ENCODE data around the gene SORCS1.

Gene SORCS1

GRCh38 chr10:107163881-107164861, at the start of gene SORCS1:
TSS of gene SORCS1 (minus strand) at chr10:107164706.
- no peak for ATAC-seq

- no peak for ATAC-seq
Measured at GRCh38 chr10:107214261-107214660, 49.8 kb upstream of the SORCS1 start.

GRCh38 chr10:107213861-107214260, 49.4 kb upstream of the SORCS1 start:
- no peak for ATAC-seq

- ATAC-seq: no peak
Measured at GRCh38 chr10:107206833-107207232, 42.3 kb upstream of the SORCS1 start.

- ATAC-seq: no peak
Measured at GRCh38 chr10:107169516-107169915, 5.0 kb upstream of the SORCS1 start.

GRCh38 chr10:107168738-107169137, 4.2 kb upstream of the SORCS1 start:
- no peak for ATAC-seq

GRCh38 chr10:107166403-107166802, 1.9 kb upstream of the SORCS1 start:
- ATAC-seq: no peak

GRCh38 chr10:107164992-107165391, 486 bp upstream of the SORCS1 start:
- no peak for ATAC-seq

GRCh38 chr10:107163076-107163855, 1.2 kb downstream of the SORCS1 start:
- ATAC-seq: no peak

GRCh38 chr10:107160866-107161265, 3.6 kb downstream of the SORCS1 start:
- no peak for ATAC-seq

GRCh38 chr10:107159871-107160270, 4.6 kb downstream of the SORCS1 start:
- no peak for ATAC-seq

GRCh38 chr10:107157071-107157470, 7.4 kb downstream of the SORCS1 start:
- ATAC-seq: no peak

- ATAC-seq: no peak
Measured at GRCh38 chr10:107152087-107152486, 12.4 kb downstream of the SORCS1 start.

- no peak for ATAC-seq
Measured at GRCh38 chr10:107148906-107149305, 15.6 kb downstream of the SORCS1 start.

- no peak for ATAC-seq
Measured at GRCh38 chr10:107144490-107144889, 20.0 kb downstream of the SORCS1 start.

GRCh38 chr10:107141524-107142061, 22.9 kb downstream of the SORCS1 start:
- no peak for ATAC-seq

- ATAC-seq: no peak
Measured at GRCh38 chr10:107139237-107139636, 25.3 kb downstream of the SORCS1 start.

- ATAC-seq: no peak
Measured at GRCh38 chr10:107133656-107134055, 30.9 kb downstream of the SORCS1 start.

- ATAC-seq: no peak
Measured at GRCh38 chr10:107129000-107129399, 35.5 kb downstream of the SORCS1 start.

GRCh38 chr10:107126512-107127065, 37.9 kb downstream of the SORCS1 start:
- ATAC-seq: no peak

GRCh38 chr10:107122703-107123102, 41.8 kb downstream of the SORCS1 start:
- ATAC-seq: no peak

- no peak for ATAC-seq
Measured at GRCh38 chr10:107118866-107119265, 45.6 kb downstream of the SORCS1 start.

GRCh38 chr10:107104026-107104652, 60.4 kb downstream of the SORCS1 start:
- ATAC-seq: no peak
